Endothelial cell (in vitro differentiated cells): ENCODE data around the gene MAPK9. TPM values are rescaled to one million over a fixed set of nuclear protein-coding genes. Genes with fewer than 3 reads are reported as not detected.
A peak's percentile ranks its signal among the peaks of the same experiment; 100 is the strongest.

ENCODE experiments used
- DNase-seq: peaks from one replicate; pipeline ENCODE4 v3.0.0; 2021; ENCODE audit warnings: low spot score
- H3K27ac Mint-ChIP-seq: one replicate; pipeline ENCODE4 v1.8.0; 2021; ENCODE audit warnings: mixed read lengths, inconsistent platforms; ENCODE audit not compliant: unreplicated experiment
- H3K27me3 Mint-ChIP-seq: one replicate; pipeline ENCODE4 v1.8.0; 2021; ENCODE audit warnings: mild to moderate bottlenecking, moderate library complexity, mixed read lengths, inconsistent platforms; ENCODE audit not compliant: unreplicated experiment
- H3K36me3 Mint-ChIP-seq: one replicate; pipeline ENCODE4 v1.8.0; 2021; ENCODE audit warnings: mild to moderate bottlenecking, low read depth, mixed read lengths, inconsistent platforms; ENCODE audit not compliant: unreplicated experiment
- H3K4me1 Mint-ChIP-seq: one replicate; pipeline ENCODE4 v1.8.0; 2021; ENCODE audit warnings: mild to moderate bottlenecking, mixed read lengths, inconsistent platforms; ENCODE audit not compliant: unreplicated experiment
- H3K4me3 Mint-ChIP-seq: one replicate; pipeline ENCODE4 v1.8.0; 2021; ENCODE audit warnings: mild to moderate bottlenecking, mixed read lengths, inconsistent platforms; ENCODE audit not compliant: unreplicated experiment
- H3K9me3 Mint-ChIP-seq: one replicate; pipeline ENCODE4 v1.8.0; 2021; ENCODE audit warnings: mixed read lengths, inconsistent platforms; ENCODE audit not compliant: unreplicated experiment
- CTCF ChIP-seq: fragments of 200-600 bp; sonication (generic); IDR thresholded peaks from one replicate; pipeline ENCODE4 v1.5.0; 2021; ENCODE audit warnings: antibody characterized with exemption; ENCODE audit not compliant: unreplicated experiment
- long read RNA-seq: library from polyadenylated mRNA; unstranded; transcript quantifications from one replicate; pipeline ENCODE4 v2.0.0, GENCODE V29; 2020; ENCODE audit not compliant: unreplicated experiment
- total RNA-seq: library from RNA; stranded (reverse); fragmentation: NEBNext Ultra II Directional; extraction: Animal tissue kit (Norgen Biotek cat#: 25700); gene quantifications from one replicate; pipeline ENCODE4 v1.2.1, GENCODE V29; 2021; ENCODE audit not compliant: unreplicated experiment

Gene MAPK9
- 51.5 TPM for total RNA-seq
- long read RNA-seq, partial matches to known transcripts: 1 of 1 reads
- long read RNA-seq, other reads (novel, unspliced or antisense): 0 of 1 reads

GRCh38 chr5:180291943-180292831, at the start of gene MAPK9:
Gene MAPK9, minus strand, starts transcription at chr5:180292083. Its CDS starts 11,522 bp downstream, at chr5:180280561.
- Mint-ChIP-seq H3K36me3 (peaks cover 6% of the 10 kb centered on the region), H3K27me3 (peaks cover 17% of the 10 kb centered on the region), H3K4me3 (peak within 1 kb of the TSS; percentile 98), H3K9me3 (no peaks in the 10 kb centered on the region), H3K27ac (peak within 1 kb of the TSS; percentile 76), H3K4me1 (peaks cover 29% of the 10 kb centered on the region)
- TF ChIP-seq CTCF: no peak
- DNase-seq: peak; percentile 88

GRCh38 chr5:180341595-180341994, 49.7 kb upstream of the MAPK9 start:
- no peak for DNase-seq
- Mint-ChIP-seq H3K27me3 (peaks cover 7% of the 10 kb centered on the region), H3K36me3 (no peaks in the 10 kb centered on the region), H3K4me3 (no peak overlapping the region), H3K4me1 (no peaks in the 10 kb centered on the region), H3K27ac (no peak overlapping the region), H3K9me3 (no peaks in the 10 kb centered on the region)
- no peak for TF ChIP-seq CTCF

GRCh38 chr5:180340856-180341255, 49.0 kb upstream of the MAPK9 start:
- H3K4me3 Mint-ChIP-seq: no peak overlapping the region
- DNase-seq: no peak
- no peaks in the 10 kb centered on the region for H3K4me1 Mint-ChIP-seq
- no peak for TF ChIP-seq CTCF
- no peaks in the 10 kb centered on the region for H3K36me3 Mint-ChIP-seq
- no peak overlapping the region for H3K27ac Mint-ChIP-seq
- peaks cover 7% of the 10 kb centered on the region for H3K27me3 Mint-ChIP-seq
- no peaks in the 10 kb centered on the region for H3K9me3 Mint-ChIP-seq

- H3K4me3 Mint-ChIP-seq: no peak overlapping the region
- H3K27ac Mint-ChIP-seq: no peak overlapping the region
- H3K9me3 Mint-ChIP-seq: no peaks in the 10 kb centered on the region
- H3K27me3 Mint-ChIP-seq: peaks cover 7% of the 10 kb centered on the region
- no peak for DNase-seq
- no peaks in the 10 kb centered on the region for H3K4me1 Mint-ChIP-seq
- no peaks in the 10 kb centered on the region for H3K36me3 Mint-ChIP-seq
- no peak for TF ChIP-seq CTCF
Observed at GRCh38 chr5:180339583-180340183, 47.8 kb upstream of the MAPK9 start.
